Measurements from ENCODE around the gene CD86.

DNA sequence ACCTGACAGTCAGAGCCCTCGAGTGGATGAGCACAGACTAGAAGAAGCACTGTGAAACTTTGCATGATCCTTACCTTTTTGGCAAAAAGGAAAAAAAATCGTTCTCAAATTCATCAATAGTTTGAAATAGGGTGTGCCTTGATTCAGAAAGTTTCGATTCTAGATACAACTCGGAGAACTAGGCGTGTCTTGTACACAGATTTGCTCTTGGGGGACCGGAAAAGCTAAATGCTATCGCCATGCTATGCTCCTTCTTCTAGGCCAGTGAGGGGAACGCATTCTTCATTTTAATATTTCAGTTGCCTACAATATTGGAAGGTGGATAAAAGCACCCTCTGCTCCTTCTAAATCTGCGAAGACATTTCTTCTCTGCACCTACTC lies 25.0 kb downstream of the CD86 start:
- TF ChIP-seq FOXP2 (optimal IDR thresholded peaks at IDR 0.05; ENCODE audit: borderline replicate concordance, extremely low read depth, extremely low read length, insufficient read depth) (no peak), POLR2AphosphoS5 (IDR thresholded peaks at IDR 0.05; ENCODE audit: low read depth, low read length) (no peak)
- TF ChIP-seq, protein P1, sequence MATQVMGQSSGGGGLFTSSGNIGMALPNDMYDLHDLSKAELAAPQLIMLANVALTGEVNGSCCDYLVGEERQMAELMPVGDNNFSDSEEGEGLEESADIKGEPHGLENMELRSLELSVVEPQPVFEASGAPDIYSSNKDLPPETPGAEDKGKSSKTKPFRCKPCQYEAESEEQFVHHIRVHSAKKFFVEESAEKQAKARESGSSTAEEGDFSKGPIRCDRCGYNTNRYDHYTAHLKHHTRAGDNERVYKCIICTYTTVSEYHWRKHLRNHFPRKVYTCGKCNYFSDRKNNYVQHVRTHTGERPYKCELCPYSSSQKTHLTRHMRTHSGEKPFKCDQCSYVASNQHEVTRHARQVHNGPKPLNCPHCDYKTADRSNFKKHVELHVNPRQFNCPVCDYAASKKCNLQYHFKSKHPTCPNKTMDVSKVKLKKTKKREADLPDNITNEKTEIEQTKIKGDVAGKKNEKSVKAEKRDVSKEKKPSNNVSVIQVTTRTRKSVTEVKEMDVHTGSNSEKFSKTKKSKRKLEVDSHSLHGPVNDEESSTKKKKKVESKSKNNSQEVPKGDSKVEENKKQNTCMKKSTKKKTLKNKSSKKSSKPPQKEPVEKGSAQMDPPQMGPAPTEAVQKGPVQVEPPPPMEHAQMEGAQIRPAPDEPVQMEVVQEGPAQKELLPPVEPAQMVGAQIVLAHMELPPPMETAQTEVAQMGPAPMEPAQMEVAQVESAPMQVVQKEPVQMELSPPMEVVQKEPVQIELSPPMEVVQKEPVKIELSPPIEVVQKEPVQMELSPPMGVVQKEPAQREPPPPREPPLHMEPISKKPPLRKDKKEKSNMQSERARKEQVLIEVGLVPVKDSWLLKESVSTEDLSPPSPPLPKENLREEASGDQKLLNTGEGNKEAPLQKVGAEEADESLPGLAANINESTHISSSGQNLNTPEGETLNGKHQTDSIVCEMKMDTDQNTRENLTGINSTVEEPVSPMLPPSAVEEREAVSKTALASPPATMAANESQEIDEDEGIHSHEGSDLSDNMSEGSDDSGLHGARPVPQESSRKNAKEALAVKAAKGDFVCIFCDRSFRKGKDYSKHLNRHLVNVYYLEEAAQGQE (IDR thresholded peaks at IDR 0.05; ENCODE audit: insufficient read depth in 1 of 2, low read depth in 2 of 2, low read length in 2 of 2): no peak
